Stimulated activated CD8-positive, alpha-beta memory T cell treated with anti-CD3 and anti-CD28 coated beads, Interleukin-12 subunit alpha, Interleukin-12 subunit beta, amount 100 ng/mL, for 1 hour (primary cell): ENCODE results near the gene GIMD1.
"Not testable (repeated sequence)": the region's sequence is repeated elsewhere in the genome, so short reads cannot be mapped to it uniquely, and the experiment has no call there.

Source experiments
- DNase-seq: peaks from one replicate; pipeline ENCODE4 v3.0.0-alpha.2; 2020; ENCODE audit warnings: low read depth

GIMD1 gene

DNA sequence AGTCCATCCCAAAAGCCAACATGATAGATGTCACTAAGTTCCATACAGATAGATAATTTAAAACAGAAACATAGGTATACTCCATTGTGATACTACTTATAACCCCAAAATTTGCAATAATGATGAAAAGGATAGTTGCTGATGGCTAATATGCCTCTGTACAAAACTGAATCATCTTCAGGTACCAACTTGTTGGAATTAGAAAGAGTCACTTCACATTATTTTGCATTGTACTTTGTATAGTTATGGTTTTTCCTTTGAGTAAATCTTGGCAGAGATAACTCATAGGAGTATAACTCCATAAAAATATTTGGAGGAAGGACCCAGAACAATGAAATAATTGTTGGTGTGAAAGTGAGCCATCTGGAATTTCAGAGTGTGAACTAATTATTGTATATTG lies 17.6 kb downstream of the GIMD1 start:
- no peak for DNase-seq

DNA sequence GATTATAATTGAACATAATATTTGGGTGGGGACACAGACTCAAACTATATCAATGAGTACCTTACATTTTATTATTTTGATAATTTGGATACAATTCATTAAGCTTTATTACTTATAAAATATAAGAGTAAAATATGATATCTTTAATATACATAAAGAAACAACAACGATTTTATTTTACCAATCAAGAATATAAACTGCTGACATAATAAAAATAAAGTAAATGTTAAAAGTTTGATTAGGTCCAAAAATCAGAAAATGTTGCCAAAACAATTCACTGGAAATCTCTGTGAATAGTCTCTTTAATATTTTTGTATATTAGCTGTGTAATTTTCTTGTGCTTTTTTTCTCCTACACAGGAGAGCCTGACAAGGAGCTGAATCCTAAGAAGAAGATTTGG lies 21.4 kb downstream of the GIMD1 start:
- no peak for DNase-seq

DNA sequence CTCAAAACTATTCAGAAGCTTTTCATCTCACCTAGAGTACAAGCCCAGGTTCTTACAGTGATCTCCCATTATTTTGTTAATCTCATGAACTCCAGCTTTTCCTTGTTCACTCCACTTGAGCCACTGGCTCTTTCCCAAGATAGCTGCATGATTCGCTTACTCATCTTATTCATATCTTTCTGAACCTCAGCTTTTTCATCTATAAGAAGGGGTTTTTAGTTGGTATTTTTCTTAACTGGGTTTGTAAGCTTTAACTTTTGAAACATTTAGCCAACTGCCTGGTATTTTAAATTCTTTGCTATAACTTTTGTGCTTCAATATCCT lies 24.0 kb downstream of the GIMD1 start:
- DNase-seq = no peak

DNA sequence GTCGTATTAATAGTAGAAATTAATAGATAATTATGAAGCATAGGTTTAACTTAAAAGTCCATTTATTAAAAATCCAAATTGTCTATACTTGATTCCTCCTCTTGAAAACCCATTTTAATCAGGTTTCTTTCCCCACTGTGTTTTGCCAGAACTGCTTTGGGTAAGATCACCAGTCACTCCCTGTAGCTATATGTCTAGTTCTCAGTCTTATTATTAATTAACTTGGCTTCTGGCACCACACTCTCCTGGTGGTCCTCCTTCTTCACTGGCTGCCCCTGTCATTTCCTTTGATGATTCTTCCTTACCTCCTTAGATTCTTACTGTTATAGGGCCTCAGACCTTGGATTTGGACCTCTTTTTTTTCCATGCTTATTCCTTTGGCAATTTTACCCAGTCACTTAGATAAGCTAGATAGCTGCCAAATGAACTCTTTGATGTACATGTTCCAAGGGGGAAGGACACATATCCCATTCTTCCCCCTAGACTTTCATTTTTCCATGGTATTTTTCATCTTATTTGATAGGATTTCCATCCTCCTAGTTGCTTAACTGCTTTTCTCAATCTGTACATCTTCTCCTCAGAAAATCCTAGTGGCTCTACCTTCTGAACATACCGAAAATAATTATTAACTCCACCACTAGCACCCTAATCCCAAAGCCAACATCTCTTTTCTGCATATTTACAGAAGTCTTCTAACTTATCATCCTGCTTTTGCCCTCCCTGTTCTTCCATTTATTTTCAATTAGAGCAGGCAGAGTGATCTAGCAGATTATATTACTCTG lies 24.5 kb downstream of the GIMD1 start:
- DNase-seq = no peak

DNA sequence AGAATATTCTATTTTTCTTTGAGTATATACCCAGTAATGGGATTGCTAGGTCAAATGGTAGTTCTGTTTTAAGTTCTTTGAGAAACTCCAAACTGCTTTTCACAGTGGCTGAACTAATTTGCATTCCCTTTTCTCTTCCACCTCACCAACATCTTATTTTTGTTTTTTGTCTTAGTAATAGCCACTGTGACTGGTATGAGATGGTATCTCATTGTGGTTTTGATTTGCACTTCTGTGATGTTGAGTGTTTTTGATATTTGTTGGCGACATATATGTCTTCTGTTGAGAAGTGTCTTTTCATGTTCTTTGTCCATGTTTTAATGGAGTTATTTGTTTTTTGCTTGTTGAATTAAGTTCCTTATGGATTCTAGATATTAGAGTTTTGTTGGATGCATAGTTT lies 27.8 kb downstream of the GIMD1 start:
- no peak for DNase-seq

DNA sequence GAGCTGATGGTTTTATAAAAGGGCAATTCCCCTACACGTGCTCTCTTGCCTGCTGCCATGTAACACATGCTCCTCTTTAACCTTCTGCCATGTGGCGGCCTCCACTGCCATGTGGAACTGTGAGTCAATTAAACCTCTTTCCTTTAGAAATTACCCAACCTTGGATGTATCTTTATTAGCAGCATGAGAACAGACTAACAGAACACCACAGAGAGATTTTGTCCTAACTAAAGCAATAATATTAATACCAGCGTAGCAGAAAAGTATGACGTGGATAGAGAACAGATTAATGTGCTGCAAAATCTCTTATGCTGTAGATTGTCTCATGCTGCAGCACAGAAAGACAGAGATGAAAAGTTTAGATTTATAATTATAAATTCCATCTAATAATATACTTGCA lies 29.1 kb downstream of the GIMD1 start:
- DNase-seq = no peak

DNA sequence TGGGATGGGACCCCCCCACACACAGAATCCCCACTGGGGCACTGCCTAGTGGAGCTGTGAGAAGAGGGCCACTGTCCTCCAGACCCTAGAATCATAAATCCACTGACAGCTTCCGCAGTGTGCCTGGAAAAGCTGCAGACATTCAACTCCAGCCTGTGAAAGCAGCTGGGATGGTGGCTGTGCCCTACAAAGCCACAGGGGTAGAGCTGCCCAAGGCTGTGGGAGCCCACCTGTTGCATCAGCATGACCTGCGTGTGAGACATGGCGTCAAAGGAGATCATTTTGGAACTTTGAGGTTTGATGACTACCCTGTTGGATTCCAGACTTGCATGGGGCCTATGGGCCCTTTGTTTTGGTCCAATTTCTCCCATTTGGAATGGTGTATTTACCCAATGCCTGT lies 29.9 kb downstream of the GIMD1 start:
- DNase-seq = no peak

DNA sequence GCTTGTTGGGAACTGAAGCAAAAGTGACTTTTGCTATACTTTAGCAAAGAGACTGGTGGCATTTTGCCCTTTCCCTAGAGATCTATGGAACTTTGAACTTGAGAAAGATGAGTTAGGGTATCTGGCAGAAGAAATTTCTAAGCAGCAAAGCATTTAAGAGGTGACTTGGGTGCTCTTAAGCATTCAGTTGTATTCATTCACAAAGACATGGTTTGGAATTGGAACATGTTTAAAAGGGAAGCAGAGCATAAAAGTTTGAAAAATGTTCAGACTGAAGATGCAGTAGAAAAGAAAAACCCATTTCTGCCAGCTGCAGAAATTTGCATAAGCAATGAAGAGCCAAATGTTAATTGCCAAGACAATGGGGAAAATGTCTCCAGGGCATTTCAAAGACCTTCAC lies 30.7 kb downstream of the GIMD1 start:
- no peak for DNase-seq

DNA sequence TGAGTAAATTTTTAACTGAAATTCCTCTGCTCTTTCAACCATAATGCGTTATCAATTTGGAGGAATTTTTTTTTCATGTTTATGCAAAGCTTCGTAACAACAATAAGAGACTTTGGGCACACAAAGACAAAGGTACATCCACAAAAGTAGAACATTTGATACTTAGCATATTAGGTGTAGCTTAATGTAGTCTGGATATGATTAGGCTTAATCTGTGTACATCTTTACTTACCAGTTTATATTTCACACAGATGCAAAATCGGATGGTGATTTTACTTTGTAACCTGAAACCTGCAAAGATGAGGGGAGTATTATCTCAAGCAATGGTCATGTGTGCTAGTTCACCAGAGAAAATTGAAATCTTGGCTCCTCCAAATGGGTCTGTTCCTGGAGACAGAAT lies 32.0 kb downstream of the GIMD1 start:
- no peak for DNase-seq

DNA sequence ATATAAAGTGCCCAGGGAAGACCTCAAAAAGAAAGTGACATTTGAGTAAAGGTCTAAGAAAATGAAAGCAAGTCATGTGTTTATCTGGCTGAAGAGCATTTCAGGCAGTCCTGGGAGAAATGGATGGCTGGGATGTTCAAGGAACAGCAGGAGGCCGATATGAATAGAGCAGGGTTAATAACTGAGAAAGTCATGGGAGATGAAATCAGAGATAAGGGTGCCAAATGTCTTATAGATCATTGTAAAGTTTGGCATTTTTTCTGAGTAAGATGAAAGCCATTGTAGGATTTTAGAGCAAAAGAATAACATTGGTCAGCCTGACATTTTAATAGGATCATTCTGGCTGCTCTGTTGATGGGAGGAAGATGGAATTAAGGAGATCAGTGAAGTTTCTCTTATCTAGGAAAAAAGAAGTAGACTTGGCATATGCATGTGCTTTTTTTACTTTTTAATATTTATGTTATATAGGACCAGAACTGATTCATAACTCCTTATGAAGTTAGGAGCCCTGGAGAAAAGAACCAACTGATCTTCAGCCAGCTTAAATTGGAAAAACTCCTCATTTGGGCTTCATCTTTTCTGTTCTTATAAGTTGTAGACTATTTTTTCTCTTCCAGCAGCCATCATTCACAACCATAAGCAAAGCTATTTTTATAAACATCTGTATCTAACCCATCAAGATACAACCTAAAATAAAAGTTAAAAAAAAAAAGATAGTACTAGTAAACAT lies 33.7 kb downstream of the GIMD1 start:
- no peak for DNase-seq

DNA sequence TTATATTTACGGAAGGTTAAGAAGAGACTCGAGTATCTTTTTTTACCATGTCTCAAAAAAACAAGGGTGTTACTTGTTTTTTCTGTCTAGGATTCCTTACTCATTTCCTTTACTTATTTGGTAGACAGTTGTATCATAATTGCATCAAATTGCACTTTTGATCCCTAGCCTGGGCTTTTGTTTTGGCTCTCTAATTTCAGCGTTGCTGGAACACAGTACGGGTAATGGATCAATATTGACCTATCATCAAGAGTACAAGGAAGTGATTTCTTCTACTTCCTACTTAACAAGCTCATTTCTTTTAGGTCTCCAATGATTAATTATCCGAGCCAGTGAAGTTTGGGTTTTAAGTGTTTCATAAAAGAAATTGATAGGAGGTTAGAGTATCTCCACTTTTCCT lies 35.4 kb downstream of the GIMD1 start:
- DNase-seq = no peak

DNA sequence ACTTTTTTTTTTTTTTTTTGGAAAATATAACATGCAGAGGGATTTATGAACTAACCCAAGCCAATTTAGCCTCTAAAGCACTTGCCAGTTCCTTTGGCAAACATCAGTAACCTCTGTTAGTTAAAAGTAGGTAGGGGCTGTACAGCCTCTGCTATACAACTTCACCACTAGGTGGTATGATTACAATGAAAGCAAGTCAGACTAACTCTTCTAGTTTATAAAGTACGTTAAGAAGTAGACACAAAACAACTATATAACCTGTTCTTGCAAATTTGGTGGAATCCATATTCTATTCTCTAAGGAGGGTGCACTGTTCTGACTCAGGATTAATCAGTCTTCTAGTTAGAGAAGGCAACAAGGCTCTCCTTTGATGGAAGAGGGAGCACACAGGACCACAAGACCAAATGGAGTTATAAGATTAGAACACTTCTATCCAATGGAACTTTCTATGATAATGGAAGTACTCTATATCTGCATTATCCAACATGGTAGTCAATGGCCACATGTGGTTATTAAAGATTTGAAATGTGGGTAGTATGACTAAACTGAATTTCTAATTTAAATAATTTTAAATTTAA lies 39.4 kb downstream of the GIMD1 start:
- no peak for DNase-seq

DNA sequence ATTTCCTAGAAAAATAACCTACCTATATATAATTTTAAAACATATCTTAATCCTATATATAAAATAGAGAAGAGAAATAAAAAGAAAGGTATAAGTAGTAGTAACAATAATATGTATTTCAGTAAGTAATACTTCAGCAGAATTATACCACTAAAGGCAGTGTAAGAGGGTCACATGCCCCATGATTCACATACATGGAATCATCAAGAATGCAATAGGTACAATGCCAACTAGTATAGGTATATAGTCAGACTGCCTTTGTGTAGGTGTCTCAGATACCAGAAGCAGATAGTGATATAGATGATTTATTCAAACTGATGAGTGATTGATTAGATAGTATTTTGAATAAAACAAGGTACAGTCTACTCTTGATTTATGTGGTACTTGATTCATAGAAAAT lies 42.8 kb downstream of the GIMD1 start:
- DNase-seq = no peak

DNA sequence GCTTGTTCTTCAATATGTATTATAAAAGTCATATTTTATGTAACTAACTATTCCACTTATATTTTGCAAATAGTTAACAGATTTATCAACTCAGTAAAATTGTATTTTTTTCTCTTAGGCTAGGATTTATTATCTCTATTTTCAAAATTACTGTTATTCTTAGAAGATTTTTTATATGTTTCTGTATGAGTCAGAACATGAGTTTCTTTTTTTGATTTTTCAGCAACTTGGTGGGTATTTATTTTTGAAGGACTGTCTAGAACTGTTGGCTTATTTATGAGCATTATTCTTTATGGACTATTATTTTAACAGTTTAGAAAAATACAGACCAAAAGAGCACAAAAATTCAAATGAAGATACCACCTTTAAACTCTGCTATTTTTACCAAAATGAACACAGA lies 45.5 kb downstream of the GIMD1 start:
- DNase-seq = no peak

DNA sequence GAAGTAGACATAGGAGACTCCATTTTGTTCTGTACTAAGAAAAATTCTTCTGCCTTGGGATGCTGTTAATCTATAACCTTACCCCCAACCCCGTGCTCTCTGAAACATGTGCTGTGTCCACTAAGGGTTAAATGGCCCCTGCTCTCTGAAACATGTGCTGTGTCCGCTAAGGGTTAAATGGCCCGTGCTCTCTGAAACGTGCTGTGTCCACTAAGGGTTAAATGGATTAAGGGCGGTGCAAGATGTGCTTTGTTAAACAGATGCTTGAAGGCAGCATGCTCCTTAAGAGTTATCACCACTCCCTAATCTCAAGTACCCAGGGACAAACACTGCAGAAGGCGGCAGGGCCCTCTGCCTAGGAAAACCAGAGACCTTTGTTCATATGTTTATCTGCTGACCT lies 46.8 kb downstream of the GIMD1 start:
- not testable (repeated sequence) for DNase-seq

DNA sequence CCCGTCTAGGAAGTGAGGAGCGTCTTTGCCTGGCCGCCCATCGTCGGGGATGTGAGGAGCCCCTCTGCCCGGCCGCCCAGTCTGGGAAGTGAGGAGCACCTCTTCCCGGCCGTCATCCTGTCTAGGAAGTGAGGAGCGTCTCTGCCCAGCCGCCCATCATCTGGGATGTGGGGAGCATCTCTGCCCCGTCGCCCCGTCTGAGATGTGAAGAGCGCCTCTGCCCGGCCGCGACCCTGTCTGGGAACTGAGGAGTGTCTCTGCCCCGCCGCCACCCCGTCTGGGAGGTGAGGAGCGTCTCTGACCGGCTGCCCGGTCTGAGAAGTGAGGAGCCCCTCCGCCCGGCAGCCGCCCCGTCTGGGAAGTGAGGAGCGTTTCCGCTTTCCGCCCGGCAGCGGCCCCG lies 47.4 kb downstream of the GIMD1 start:
- not testable (repeated sequence) for DNase-seq

DNA sequence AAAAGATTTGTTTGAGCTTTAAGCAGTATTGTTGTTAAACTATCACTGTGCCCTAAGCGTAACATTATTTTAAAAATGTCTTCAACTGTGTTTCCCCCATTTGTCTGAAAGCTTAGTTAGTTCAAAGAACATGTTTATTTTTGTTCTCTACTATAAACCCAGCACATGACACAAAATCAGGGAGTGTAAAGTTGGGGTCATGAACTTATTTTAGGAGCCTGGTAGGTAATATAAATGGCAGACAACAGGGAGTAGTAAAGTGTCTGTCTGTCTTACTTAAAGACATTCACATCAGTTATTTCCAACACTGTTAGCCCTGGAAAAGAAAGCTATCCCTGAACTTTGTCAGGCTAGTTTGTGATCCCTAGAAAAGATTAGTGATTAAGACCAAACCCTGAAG lies 48.3 kb downstream of the GIMD1 start:
- DNase-seq = no peak

DNA sequence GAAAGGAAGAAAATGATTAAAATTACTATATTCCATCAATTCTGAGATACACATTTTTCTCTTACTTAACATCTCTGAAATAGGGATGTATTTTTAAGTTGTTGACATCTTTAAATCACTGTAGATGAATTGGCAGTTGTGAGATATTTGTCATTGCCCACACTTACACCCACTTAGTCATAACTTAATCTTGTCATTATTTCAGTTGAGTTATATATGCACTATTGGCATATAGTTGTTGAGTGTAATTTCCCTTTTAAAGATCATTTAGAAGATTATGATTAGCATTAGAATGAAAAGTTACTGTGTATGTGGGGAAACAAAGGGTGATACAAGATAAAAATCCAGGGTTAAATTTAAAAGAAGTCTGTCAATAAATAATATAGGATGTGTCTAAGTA lies 50.1 kb downstream of the GIMD1 start:
- DNase-seq = no peak

DNA sequence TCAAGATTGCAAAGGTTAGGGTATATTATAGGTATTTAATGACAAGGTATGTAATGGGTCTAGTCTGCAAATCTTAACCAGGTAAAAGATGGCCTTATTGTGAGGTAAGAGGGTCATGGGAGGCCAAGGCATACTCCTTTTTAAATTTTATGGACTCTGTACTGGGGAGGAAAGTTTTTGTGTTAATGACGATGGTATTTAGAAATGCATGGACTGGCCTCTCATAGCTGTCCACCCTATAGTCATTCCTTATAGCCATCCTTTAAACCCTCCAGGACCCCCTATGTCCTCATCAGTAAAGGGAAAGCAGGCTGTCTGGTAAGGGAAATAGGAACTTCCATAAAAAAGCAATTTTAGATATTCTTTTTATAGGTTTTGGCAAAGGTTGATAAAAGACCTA lies 50.8 kb downstream of the GIMD1 start:
- no peak for DNase-seq

DNA sequence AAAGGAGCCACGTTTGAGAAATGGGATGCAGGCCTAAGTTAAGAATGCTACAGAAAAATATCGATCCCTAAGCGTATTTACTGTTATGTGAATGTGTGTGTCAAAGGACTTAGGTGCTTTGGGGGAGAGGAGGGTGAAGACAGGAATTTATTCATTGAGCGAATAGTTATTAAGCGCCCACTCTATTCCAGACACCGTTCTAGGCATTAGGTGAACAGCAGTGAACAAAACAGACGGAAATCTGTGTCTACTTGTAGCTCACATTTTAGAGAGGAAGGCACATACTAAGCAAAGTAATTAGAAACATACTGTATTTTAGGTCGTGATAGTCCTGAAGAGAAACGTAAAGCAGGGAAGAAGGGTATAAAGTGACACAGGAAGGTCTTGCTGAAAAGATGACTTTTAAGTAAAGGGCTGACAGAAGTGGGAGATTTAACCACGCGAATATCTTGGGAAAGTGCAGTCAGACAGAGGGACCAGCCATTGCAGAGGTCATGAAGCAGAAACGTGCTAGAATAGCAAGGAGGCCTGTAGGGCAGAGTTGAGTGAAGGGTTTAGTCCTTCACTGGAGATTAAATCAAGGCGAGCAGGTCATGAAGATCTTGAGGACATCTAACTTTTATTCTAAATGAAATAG lies 51.7 kb downstream of the GIMD1 start:
- no peak for DNase-seq

DNA sequence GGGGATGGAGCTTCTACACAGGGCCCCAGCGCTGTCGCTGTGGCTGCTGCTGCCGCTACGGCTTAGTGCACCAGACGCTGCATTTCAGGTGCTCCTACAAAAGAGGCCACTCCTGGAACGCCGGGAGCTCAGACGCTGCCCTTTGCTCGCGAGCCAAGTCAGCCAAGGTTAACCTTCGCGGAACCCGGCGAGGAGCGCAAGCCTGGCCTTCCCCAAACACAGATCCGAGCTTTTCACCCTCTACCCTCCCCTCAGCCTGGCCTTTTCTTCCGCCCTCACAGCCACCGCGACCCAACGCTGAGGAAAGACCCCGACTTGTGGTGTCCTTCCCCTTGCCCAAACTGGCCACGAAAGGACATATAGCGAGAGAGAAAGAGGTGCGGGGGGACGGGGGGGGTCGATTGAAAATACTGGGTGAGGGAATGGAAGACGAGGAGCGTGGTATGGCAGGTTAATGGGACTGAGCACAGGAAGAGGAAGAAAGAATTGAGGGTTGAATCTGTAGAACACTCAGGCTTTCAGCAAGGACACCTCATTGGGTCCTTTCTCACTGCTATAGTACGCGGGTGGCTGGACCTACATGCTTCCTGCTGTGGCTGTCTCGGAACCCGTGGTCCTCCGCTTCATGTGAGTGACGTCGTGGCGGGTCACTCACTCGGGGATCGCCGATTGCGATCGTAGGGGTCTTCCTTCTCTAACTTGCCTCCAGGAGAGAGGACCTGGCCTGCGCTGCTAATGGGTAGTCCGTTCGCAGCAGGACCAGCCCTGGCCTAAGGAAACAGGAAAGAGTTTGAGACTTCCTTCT lies 52.4 kb downstream of the GIMD1 start, which contains the start of the genes AIMP1 and TBCK:
AIMP1 (plus strand) TSS at position 583 of the 805 bp plus-strand sequence. CDS start 8,460 bp downstream, outside the sequence.
TBCK (minus strand) TSS at position 242 of the 805 bp plus-strand sequence. CDS start 7,249 bp downstream, outside the sequence.
- peak; percentile 77 for DNase-seq

DNA sequence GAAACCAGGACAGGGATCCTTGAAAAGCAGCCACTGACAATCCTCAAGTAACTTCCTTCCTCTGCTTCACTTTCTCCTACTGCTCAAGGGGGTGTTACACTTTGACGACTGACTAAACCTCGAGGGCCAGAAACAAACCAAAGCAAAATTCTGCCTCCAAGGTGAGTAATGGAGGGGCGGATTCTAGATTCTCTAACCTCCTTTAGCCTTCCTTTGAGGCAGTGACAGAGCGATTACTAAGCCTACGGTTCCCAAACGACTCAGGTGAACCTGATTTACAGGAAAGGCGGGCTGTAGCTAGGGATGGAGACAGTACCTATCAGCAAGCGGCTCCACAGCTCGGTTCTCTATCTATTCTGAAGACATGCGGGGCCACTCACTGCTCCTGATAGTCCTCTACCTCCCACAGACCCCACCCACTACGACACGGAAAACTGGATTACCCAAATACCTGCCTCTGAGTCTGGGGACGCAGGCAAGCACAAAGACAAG lies 53.1 kb downstream of the GIMD1 start:
- peak; percentile 23 for DNase-seq
